Lung (tissue), 12 donors: ENCODE results near the gene MTRF1. TPM values are rescaled to one million over a fixed set of nuclear protein-coding genes. Genes with fewer than 3 reads are reported as not detected.

Experiments
- ATAC-seq: fragments of 200-7000 bp; cut with Tn5 transposase; one replicate; pipeline ENCODE4 v1.9.1; 2020; ENCODE audit warnings: moderate number of reproducible peaks; ENCODE audit not compliant: insufficient read depth, low FRiP score
- DNase-seq, 3 donors: peaks; one replicate each; pipeline ENCODE4 v3.0.0-alpha.2; 2013 to 2017
- H3K27ac ChIP-seq, 2 donors: one replicate each; pipeline ENCODE4 v1.5.1; 2013; ENCODE audit warnings: mild to moderate bottlenecking in 2 of 2, moderate library complexity in 2 of 2, control low read depth in 1 of 2, inconsistent platforms in 1 of 2, low read depth in 1 of 2, low read length in 1 of 2
- H3K27me3 ChIP-seq, 3 donors: one replicate each; pipeline ENCODE4 v1.5.1; 2013; ENCODE audit warnings: low read length in 2 of 3; ENCODE audit not compliant: control insufficient read depth in 3 of 3, insufficient read depth in 3 of 3
- H3K36me3 ChIP-seq, 4 donors: one replicate each; pipeline ENCODE4 v1.5.1; 2013; ENCODE audit warnings: low read length in 4 of 4, mild to moderate bottlenecking in 1 of 4, moderate library complexity in 1 of 4; ENCODE audit not compliant: control insufficient read depth in 4 of 4, insufficient read depth in 4 of 4
- H3K4me1 ChIP-seq, 5 donors: one replicate each; pipeline ENCODE4 v1.5.1; 2013; ENCODE audit warnings: low read length in 5 of 5, mild to moderate bottlenecking in 2 of 5, moderate library complexity in 1 of 5; ENCODE audit not compliant: control insufficient read depth in 5 of 5, insufficient read depth in 5 of 5
- H3K4me3 ChIP-seq: one replicate; pipeline ENCODE4 v1.5.1; 2013; ENCODE audit warnings: mild to moderate bottlenecking, control low read depth, moderate library complexity
- H3K9ac ChIP-seq, 2 donors: one replicate each; pipeline ENCODE4 v1.5.1; 2013; ENCODE audit warnings: low read length in 2 of 2, control low read depth in 1 of 2; ENCODE audit not compliant: insufficient read depth in 1 of 2
- H3K9me3 ChIP-seq, 4 donors: one replicate each; pipeline ENCODE4 v1.5.1; 2013; ENCODE audit warnings: low read length in 3 of 4, mild to moderate bottlenecking in 1 of 4, moderate library complexity in 1 of 4; ENCODE audit not compliant: control insufficient read depth in 4 of 4, insufficient read depth in 3 of 4
- WGBS, 2 donors: extraction: QIAGEN DNeasy Blood & Tissue Kit; methylation state at CpG; one replicate each; pipeline ENCODE4 v1.1.7; 2013; 5-methylcytosine and 5-hydroxymethylcytosine counted together
- polyA plus RNA-seq, 2 donors: library from polyadenylated mRNA; stranded (reverse); fragments of 200-250 nt; gene quantifications; one replicate each; pipeline ENCODE4 v1.2.1, GENCODE V29; 2013
- total RNA-seq, 2 donors: library from RNA; depleted of rRNA in 1 of 2; stranded (reverse); fragments of >200 nt in 1 of 2; gene quantifications; one replicate each; pipeline ENCODE4 v1.2.1, GENCODE V29; 2014 to 2021
- TF ChIP-seq, protein P1 (sequence below): IDR thresholded peaks from 2 replicates; pipeline ENCODE4 v1.5.1; 2012; ENCODE audit warnings: mild to moderate bottlenecking; ENCODE audit errors: control extremely low read depth, extremely low read depth
- donor health status: control.
- donor health status: control.
- donor health status: Bipolar disorder and iron deficiency.
- donor health status: healthy.
- donor health status: DM: yes; HTN: yes; CAD: no.

The MTRF1 gene
- total and polyA plus RNA-seq, 4 donors, result 6.7 to 22.0 (median 8.6) TPM

DNA sequence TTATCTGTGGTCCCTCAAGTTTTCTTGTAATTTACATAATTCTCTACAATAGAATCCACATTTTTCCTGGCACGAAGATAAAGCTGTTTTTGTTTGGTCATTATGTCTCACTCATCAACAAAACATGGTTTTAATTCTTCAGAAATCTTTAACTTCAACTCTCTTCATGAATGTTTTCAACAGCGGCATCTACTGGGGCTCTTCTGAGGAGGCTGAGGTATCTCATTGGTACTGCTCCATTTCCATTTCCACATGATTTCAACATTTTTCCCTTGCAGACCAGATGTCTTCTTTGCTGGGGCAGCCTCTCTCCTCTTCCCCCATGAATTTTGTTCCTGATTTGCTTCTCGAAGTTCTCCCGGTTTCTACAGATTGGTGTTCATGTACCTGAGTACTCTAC lies 63.2 kb downstream of the MTRF1 start:
- ATAC-seq, result no peak
- DNase-seq, result no peak
- Histone ChIP-seq H3K4me3 (no peak overlapping the region), H3K9me3 (no peaks in the 10 kb centered on the region), H3K4me1 (no peaks in the 10 kb centered on the region), H3K27ac (no peak overlapping the region), H3K36me3 (no peaks in the 10 kb centered on the region), H3K9ac (no peak overlapping the region), H3K27me3 (no peaks in the 10 kb centered on the region)
- TF ChIP-seq, protein P1, sequence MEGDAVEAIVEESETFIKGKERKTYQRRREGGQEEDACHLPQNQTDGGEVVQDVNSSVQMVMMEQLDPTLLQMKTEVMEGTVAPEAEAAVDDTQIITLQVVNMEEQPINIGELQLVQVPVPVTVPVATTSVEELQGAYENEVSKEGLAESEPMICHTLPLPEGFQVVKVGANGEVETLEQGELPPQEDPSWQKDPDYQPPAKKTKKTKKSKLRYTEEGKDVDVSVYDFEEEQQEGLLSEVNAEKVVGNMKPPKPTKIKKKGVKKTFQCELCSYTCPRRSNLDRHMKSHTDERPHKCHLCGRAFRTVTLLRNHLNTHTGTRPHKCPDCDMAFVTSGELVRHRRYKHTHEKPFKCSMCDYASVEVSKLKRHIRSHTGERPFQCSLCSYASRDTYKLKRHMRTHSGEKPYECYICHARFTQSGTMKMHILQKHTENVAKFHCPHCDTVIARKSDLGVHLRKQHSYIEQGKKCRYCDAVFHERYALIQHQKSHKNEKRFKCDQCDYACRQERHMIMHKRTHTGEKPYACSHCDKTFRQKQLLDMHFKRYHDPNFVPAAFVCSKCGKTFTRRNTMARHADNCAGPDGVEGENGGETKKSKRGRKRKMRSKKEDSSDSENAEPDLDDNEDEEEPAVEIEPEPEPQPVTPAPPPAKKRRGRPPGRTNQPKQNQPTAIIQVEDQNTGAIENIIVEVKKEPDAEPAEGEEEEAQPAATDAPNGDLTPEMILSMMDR, result no peak
- WGBS, 2 donors, result 63 to 87% methylated on average over 4 of the region's 4 CpGs

DNA sequence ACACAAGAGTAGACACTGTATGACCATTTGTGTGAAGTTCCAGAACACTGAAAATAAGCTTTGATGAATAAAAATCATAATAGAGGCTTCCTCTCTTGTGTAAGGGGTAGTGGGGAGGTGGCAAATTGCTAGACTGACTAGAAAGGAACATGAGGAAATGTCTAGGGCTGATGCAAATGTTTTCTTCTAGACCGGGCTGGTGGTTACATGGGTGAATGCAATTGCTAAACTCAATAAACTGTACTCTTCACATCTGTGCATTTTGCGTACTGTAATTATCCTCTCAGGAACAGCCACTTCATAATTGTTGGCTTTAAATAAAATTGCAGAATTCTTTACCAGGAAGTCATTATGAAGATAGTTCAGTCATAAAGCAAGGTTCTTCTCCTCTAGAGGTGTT lies 63.9 kb downstream of the MTRF1 start:
- DNase-seq (no peak), ATAC-seq (no peak)
- H3K27ac ChIP-seq, result no peak overlapping the region
- no peak overlapping the region for H3K9ac ChIP-seq
- no peaks in the 10 kb centered on the region for H3K27me3 ChIP-seq
- no peaks in the 10 kb centered on the region for H3K9me3 ChIP-seq
- TF ChIP-seq, protein P1, result no peak
- WGBS, 2 donors, result 46 to 75% methylated on average over 2 of the region's 2 CpGs
- H3K4me3 ChIP-seq, result no peak overlapping the region
- H3K36me3 ChIP-seq, result no peaks in the 10 kb centered on the region
- no peaks in the 10 kb centered on the region for H3K4me1 ChIP-seq

DNA sequence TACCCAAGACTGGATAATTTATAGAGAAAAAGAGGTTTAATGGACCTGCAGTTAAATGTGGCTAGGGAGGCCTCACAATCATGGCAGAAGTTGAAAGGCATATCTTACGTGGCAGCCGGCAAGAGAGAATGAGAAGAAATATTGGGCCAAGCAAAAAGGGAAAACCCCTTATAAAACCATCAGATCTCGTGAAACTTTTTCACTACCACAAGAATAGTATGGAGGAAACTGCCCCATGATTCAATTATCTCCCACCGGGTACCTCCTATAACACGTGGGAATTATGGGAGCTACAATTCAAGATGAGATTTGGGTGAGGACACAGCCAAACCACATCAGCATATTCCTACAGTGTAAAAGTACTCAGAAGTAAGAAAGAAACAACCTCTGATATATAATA lies 64.3 kb downstream of the MTRF1 start:
- no peaks in the 10 kb centered on the region for H3K27me3 ChIP-seq
- 59 to 81% methylated on average over 5 of the region's 5 CpGs for WGBS, 2 donors
- TF ChIP-seq, protein P1, result no peak
- H3K27ac ChIP-seq, result no peak overlapping the region
- no peaks in the 10 kb centered on the region for H3K36me3 ChIP-seq
- H3K4me3 ChIP-seq, result no peak overlapping the region
- no peak for DNase-seq
- no peaks in the 10 kb centered on the region for H3K9me3 ChIP-seq
- no peak overlapping the region for H3K9ac ChIP-seq
- no peaks in the 10 kb centered on the region for H3K4me1 ChIP-seq
- no peak for ATAC-seq

DNA sequence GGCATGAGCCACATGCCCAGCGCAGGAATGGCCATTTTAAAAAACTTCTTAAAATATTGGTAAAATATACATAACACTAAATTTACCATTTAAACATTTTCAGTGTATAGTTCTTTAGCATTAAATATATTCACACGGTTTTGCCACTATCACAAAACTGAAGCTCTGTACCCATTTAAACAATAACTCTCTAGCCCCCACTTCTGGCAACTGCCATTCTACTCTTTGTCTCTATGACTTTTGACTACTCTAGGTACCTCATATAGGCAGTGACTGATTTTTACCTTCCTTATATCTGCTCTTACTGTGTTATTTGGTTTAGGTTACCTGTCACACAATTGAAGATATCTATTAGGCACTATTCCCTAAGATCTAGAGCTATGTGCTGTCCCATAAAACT lies 66.8 kb downstream of the MTRF1 start:
- Histone ChIP-seq H3K9ac (no peak overlapping the region), H3K36me3 (peaks cover 0 to 8% (median 3%) of the 10 kb centered on the region in 4 donors), H3K4me1 (peaks cover 0 to 16% (median 3%) of the 10 kb centered on the region in 5 donors), H3K27ac (no peak overlapping the region), H3K4me3 (no peak overlapping the region), H3K27me3 (no peaks in the 10 kb centered on the region), H3K9me3 (peaks cover 0 to 3% (median 0%) of the 10 kb centered on the region in 4 donors)
- WGBS, 2 donors, result 75 to 83% methylated on average over 2 of the region's 2 CpGs
- TF ChIP-seq, protein P1, result no peak
- ATAC-seq (no peak), DNase-seq (no peak)
